Right hindlimb (tissue), 1 donor: Measurements from ENCODE around the gene PTGDS.

Source experiments
- DNase-seq: peaks from one replicate; pipeline ENCODE4 v3.0.0-alpha.2; 2018

The PTGDS gene

DNA sequence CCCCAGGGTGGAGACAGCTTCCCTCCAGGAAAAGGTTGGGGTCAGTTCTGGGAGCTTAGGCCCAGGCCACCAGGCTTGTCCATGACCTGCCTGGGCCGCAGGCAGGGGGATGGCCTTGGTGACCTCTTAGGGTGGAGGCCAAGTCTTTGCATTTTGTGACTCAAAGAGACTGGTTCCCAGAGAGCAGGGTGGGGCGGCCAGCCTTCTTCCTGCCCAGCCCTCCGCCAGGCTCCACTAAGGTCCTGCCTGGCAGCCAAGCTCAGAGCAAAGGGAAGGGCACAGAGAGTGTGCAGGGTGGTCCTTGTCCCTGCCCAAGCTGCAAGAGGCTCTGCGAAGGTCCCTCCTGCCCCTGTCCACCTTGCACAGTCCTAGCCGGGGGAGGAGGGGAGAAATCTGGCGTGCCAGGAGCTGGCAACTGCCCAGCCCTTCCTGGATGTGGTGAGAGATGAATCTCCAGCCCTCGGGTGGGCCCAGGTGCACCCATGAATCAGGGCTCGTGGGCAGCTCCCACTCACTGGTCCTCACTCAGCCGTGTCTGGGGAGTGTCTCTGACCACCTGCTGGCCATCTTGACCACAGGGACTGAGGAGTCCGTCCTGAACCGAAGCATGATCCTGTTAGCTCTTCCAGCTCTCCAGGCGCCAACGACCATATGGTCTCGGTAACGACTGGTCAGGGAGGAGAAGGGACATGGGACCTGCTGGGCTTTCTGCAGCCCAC, 2.3 kb upstream of the PTGDS start:
- no peak for DNase-seq

DNA sequence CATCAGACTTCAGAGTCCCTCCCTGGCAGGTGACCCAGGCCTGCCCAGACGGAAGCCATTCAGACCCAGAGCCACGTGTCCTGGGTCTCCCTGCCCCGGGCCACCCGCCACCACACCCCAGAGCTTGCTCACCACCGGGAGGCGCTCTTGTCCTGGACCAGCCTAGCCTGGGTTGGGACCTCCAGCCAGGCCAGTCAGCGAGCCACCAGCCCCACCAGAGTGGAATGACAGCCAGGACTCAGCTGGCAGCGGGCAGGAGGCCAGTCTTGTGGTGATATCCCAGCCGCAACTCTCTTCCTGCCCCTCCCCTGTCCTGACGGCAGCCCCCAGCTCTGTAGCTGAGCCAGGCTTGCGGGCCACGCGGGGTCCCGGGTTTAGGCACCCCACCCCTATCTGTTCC, 1.7 kb upstream of the PTGDS start:
- peak; percentile 65 for DNase-seq

DNA sequence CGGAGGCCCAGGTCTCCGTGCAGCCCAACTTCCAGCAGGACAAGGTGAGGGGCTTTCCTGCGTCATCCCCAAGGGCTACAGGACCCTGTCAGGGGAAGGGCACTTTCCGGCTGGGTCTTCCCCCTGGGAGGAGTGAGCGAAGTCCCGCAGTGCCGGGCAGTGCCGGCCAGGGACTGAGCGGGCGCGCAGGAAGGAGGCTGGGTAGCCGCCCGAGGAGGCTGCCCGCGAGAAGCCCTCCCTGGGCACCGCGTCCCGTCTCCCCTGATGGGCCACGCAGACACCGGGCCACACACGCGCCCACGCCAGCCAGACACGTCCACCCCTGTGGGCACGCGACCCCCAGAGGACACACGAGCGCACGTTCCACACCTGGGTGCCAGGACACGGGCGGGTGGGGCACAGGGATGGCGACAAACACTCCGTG, 357 bp downstream of the PTGDS start:
- DNase-seq, result no peak

DNA sequence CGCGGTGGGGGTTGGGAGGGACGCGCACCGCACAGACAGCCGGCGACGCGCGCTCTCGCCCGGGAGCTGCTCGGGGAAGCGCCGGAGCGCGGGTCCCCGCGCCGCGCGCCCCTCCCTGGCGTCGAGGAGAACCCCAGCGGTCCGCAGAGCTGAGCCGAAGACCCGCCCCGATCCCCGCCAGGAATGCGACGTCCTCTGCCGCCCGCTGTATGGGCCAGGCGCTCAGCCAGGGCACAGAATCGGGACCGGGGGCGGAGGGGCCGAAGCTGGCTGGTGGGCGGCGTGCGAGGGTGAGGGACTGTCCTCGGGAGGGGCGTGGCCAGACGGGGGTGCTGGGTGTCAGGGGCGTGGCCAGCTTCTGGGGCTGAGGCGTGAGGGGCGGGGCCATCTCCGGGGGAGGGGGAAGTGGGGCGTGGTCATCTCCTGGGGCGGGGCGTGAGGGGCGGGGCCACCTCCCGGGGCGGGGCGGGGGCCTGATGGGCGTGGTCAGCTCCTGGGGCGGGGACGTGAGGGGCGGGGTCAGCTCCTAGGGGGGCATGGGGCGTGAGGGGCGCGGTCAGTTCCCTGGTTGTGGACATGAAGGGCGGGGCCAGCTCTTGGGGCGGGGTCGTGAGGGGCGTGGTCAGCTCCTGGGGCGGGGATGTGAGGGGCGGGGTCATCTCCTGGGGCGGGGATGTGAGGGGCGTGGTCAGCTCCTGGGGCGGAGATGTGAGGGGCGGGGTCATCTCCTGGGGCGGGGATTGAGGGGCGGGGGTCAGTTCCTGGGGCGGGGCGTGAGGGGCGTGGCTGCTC, 965 bp downstream of the PTGDS start:
- peak; percentile 68 for DNase-seq

DNA sequence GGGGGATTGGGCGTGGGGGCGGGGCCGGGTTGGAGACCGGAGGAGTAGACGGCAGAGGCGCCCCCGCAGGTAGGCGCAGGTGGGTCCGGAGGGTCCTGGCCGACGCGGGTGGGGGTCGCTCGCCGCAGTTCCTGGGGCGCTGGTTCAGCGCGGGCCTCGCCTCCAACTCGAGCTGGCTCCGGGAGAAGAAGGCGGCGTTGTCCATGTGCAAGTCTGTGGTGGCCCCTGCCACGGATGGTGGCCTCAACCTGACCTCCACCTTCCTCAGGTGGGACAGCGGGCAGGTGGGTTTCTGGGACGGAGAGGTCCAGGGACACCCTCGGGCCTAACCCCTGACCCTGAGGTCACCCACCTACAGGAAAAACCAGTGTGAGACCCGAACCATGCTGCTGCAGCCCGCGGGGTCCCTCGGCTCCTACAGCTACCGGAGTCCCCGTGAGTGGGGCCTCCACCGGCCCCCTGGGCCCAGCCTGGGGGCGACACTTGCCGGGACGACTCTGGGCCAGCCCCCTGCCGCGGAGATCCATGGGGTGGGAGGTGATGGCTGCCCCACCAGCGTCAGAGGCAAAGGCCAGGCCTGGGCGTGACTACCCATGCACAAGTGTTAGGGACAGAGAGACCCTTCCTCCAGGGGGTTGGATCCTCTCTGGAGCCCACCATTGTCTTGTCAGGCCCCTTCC, 1.7 kb downstream of the PTGDS start:
- DNase-seq, result no peak

DNA sequence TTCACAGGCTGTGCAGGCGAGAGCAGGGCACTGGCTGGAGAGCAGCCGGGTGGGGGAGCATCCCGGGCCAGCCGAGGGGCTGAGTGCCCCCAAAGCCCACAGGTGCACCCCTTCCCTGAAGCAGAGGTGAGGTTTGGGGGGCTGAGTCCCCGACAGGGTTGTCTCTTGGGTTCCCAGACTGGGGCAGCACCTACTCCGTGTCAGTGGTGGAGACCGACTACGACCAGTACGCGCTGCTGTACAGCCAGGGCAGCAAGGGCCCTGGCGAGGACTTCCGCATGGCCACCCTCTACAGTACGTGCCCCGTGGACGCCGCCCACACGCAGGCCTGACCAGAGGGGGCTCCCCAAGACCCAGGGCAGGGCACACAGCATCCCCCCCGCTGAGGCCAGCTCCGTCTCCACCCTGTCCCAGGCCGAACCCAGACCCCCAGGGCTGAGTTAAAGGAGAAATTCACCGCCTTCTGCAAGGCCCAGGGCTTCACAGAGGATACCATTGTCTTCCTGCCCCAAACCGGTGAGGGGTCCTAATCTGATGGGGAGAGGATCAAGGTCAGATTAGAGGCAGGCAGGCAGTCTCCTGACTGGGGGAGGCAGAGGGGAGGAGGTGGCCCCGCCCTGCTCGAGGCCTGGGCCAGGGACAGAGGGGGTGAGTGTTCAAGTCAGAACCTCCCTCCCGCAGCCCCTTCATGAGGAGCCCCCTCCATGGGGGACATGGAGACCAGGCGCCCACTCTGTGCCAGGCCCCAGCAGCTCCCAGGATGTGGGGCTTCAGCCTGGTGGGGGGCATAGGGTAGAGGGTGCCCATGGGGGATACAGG, 2.7 kb downstream of the PTGDS start:
- DNase-seq, result no peak

DNA sequence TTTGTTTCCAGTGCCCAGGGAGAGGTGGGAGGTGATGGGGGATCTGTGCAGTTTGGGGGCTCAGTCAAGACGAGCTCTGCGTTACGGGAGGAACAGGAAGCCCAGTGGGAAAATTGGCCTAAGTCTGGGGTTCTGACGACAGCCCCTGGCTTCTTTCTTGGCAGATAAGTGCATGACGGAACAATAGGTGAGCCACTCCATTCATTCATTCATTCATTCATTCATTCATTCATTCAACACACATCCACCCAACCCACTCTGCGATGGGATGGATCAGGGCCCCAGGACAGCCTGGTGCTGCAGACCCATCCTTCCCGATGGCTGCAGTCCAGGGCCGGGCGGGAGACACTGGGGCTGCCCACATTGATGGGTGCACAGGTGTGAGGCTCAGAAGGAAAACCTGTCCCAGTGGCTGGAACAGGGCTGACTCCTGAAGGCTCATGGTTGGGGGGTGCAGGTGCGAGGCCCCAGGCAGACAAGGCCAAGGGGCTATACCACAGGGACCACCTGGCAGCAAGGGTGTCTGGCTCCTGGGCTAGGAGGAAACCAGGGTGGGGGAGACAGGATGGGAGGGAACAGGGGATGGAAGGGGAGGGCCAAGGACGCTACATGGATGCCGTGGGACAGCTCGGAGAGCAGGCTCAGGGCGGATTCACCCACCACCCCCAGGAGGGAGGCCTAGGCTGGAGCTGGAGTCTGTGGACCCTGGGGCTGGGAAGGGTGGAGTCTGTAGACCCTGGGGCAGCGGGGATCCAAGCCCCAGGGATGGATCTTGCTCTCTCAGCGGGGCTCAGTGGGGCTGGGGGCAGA, 3.6 kb downstream of the PTGDS start:
- no peak for DNase-seq

DNA sequence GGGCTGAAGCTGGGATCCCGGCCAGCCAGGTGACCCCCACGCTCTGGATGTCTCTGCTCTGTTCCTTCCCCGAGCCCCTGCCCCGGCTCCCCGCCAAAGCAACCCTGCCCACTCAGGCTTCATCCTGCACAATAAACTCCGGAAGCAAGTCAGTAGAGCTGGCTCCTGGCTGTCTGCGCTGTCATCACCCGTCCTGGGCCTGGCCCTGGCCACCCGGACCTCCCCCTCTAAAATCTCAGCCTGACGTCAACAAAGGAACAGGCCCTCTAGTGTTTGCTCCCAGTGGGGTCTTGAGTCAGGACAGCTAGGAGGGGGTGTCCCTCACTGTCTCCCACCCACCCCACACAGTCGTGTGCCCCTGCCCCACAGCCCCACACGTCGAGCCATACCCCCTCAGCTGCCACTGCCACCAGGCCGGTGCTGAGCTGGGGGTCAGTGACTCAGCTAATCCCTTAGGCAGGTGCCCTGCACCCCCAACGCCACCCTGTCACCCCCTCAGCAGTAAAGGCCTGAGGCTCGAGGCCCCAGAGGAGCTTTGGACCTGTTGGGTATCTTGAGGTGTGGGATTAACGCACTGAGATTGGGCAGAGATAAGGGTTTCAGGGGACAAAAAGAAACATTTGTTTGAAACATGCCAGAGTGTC, 4.4 kb downstream of the PTGDS start:
- DNase-seq, result no peak

DNA sequence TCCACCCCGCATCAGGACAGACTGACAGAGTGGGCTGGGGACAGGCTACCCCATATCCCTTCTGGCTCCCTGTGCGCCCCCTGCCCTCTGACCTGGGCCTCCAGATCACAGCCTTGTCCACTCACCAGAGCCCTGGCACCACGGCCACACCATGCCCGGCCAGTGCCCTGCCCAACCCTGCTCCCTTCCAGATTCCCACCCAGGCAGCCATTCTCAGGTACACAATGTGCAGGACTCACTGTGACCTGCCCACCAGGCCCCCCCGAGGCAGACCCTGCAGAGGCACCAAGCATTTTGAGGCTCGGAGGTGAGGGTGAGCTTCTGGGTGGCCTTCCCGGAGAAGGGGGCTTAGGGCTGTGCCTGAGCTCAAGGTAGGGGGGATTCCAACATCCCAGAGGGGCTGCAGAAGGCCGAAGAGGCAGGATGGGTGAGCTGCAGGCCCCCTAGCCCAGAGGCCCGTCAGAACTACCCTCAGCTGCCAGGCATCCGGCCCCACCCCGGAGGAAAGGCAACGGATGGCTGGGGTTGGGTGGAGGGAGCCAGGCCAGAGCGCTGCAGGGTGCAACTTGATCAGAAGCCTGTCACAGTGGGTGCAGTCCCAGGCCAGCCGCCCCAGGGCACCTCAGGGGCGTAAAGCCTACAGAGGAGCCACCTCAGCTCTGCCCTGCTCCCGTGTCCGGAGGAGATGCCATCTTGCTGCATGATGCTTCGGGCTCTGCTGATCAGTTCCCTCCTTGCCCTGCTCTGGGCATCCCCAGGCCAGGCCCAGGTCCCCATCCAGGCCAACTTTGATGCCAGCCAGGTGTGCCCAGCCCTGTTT, 5.1 kb downstream of the PTGDS start, which contains the start of gene LCNL1:
Gene LCNL1, plus strand, starts transcription at position 762 of the 820 bp plus-strand sequence. CDS start 594 bp downstream, outside the sequence.
- no peak for DNase-seq

DNA sequence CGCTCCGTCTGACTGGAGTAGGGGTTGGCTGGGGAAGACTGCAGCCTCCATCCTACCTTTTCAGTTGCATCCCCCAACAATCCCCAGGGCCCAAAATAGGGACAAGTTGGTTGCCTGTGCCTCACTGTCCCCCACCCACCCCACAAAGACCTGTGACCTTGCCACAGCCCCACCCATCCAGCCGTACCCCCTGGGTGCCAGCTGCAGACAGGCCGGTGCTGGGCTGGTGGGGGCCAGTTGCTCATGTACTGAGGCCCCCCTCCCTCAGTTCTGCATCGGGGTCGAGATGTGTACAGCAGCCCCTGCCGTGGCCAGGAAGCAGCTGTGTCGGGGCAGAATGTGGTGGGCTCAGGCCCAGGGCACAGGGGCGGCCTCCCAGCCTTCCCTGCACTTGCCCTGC, 5.9 kb downstream of the PTGDS start:
- DNase-seq, result no peak

DNA sequence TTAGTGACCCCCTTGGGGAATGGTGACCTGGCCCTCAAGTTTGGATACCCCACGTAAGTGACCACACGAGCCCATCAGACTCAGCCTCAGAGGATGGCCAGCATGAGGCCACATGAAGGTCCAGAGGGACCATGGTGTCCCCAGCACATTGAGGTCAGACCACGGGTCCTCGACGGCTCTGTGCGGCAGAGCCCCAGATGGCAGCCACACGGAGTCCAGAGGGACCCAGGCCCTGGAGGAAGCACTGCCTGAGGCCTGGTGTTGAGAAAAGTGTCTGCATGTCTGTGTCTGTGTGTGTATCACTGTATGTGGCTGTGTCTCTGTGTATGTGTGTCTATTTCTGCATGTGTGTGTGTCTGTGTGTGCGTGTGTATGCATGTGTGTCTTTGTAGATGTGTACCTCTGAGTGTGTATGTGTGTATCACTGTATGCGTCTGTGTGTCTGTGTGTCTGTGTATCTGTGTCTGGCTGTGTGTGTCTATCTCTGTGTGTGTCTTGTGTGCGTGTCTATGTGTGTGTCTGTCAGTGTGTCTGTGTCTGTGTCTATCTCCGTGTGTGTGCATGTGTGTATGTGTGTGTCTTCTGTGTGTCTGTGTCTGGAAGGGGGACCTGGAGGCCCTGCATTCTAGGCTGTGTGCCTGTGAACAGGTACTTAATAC, 6.5 kb downstream of the PTGDS start:
- no peak for DNase-seq

DNA sequence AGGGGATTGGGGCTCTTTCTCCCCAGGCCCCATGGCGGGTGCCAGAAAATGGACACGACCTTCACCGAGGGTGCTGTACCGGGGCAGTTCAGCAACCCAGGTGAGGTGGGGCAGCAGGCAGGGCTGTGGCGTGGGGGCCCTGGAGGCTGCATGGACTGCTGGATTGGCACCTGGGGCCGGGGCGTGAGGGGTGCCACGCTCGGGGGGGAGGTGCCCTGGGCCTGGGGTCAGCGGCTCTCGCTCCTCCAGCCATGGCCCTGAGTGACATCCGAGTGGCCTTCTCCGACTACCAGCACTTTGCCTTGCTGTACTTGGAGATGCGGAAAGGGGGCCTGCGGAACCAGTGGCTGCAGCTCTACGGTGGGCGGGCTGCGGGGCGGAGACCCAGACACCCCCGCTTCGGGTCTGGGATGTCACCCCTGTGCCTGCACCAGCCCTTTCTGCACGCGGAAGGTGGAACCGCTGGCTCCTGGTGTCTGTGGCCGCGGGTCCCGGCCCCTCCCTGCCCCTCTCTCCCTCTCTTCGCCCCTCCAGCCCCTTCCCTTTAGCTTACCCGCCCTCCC, 7.2 kb downstream of the PTGDS start:
- no peak for DNase-seq

DNA sequence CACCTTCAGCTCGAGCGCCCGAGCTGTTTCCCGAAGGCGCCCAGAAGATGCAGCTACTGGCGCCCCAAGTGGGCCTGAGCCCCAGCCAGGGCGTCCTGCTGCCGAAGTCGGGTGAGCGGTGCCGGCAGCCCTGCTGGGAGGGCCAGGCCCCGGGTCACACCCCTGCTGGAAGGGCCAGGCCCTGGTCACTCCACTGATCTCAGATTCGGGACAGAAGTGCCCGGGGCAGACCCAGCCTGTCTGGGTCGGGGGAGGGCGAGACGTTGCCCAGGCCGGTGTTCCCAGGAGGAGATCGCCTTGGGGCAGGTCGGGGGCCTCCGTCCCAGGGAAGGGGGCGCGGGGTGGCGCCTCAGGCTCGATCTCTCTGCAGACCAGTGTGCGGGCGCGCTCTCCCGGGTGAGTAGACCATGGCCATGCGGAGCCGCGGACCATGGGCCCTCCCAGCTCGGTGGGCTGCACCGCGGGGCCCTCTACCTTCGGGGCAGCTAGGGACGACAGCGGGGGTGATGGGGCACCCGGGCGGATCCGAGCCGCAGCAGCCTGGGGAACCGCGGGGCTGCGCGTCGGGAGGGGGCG, 7.8 kb downstream of the PTGDS start:
- DNase-seq, result no peak

DNA sequence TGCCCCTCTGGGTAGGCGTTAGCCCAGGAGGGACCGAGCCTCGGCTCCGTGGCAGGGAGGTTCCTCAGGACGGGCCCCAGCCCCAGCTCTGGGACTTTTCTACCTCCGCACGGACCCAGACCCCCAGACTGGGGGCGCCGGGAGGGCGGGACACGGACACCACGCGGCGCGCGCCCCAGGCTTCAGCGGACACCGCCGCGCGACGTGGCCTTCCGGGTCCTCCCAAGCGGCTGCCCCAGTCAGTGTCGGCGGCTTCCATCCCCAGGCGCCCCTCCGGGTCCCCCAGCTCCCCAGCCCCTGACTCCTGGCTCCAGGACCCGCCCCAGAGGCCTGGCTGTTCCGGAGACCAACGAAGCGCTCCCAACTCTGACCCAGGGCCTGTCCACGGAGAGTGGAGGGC, 8.5 kb downstream of the PTGDS start:
- DNase-seq, result no peak

DNA sequence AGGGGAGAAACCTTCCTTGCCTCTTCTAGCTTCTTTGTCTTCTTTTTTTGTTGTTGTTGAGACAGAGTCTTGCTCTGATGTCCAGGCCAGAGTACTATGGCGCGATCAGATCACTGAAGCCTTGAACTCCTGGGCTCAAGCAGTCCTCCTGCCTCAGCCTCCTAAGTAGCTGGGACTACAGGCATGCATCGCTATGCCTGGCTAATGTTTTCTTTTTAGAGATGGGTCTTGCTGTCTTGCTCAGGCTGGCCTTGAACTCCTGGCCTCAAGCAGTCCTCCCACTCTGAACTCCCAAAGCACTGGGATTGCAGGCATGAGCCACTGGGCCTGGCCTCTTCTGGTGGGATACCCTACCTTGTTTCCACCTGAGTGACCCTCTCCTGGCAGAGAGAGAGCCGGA, 11.6 kb downstream of the PTGDS start:
- no peak for DNase-seq

DNA sequence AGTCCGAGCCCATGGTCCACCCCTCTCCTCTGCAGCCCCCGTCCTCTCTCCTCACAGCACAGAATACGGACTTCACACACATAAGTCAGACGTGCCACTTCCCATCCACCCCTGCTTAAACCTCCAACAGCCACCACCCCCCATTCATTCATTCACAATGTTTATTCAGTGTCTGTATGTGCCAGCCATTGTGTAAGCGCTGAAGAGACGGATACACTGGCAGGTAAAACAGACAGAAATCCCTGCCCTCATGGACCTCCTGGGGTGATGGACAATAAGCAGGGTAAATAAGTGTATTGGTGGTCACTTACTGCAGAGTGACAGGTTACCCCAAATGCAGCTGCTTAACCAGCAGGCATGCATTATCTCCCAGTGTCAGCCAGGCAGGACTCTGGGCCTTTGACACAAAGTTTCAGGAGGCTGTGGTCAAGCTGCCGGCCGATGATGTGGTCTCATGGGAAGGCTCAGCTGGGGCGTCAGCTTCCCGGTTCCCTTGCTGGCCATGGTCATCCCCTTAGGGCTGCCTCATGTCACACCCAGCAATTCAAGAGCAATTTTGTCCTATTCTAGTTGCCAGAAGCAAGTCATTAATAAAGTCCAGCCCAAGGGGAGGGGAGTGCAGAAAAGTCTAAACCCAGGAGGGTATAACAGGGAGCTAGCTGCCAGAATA, 13.1 kb downstream of the PTGDS start:
- no peak for DNase-seq

DNA sequence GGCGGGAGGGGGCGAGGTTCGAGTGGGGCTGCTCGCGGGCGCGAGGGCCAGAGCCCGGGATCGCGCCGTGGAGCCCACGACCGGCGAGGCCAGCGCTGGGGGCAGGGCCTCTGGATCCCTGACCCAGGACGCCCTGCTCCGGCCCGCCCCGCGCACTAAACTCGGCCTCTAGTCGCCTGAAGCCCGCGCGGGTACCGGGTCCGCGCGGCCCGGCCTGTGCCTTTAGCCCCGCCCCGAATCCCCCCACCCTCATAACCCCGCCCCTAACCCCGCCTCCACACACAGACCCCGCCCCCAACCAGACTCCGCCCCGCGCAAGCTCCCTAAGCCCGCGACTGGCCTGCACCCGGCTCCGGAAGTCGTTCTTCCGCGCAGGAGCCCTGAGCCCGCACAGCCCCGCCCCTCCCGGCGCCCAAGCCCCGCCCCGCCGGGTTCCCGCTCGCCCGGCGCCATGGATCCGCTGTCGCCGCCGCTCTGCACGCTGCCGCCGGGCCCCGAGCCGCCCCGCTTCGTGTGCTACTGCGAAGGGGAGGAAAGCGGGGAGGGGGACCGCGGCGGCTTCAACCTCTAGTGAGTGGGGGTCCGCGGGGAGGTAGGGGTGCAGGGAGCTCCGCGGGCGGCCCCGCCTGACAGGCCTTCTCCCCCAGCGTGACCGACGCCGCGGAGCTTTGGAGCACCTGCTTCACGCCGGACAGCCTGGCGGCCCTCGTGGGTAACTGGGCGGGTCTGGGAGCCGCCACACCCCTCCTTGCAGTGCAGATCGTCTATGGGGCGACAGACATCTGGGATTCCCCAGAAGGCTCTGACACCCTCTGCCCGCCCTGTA, 14.9 kb downstream of the PTGDS start, which contains the start of gene PAXX:
Gene PAXX, plus strand, starts transcription at position 430 of the 826 bp plus-strand sequence. Its CDS starts 22 bp downstream, at position 452.
- peak; percentile 91 for DNase-seq
